HG03457 (cell line): ENCODE data around the gene CES5A.
"Not testable (repeated sequence)": the region's sequence is repeated elsewhere in the genome, so short reads cannot be mapped to it uniquely, and the experiment has no call there.

Source experiments
- ATAC-seq: cut with Tn5 transposase; IDR thresholded peaks from one replicate; pipeline ENCODE4 v1.9.1; 2021; ENCODE audit warnings: moderate number of reproducible peaks; ENCODE audit not compliant: unreplicated experiment

The CES5A gene

DNA sequence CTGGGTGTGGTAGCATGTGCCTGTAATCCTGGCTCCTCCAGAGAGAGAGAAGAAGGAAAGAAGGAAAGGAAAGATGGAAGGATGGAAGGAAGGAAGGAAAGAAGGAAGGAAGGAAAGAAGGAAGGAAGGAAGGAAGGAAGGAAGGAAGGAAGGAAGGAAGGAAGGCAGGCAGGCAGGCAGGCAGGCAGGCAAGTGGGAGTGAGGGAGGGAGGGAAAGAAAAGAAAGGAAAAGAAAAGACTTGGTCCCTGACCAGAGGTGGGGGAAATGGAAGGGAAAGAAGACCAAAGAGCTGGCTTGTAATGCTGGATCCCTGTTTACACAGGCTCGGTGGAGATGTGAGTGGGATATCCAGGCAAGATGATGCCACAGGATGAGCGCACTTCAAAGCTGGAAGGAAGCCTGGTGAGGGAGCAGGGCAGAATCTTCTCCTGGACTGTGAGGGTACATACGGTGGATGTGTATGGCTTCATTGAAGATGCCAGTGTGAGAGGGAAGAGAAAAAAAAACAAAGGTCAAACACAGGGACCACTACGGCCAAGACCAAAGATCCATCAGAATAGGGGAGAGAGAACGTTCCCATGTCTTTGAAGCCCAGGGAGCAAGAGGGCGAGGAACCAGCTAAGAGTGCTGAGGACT is 44.4 kb downstream of the CES5A start:
- ATAC-seq = no peak

DNA sequence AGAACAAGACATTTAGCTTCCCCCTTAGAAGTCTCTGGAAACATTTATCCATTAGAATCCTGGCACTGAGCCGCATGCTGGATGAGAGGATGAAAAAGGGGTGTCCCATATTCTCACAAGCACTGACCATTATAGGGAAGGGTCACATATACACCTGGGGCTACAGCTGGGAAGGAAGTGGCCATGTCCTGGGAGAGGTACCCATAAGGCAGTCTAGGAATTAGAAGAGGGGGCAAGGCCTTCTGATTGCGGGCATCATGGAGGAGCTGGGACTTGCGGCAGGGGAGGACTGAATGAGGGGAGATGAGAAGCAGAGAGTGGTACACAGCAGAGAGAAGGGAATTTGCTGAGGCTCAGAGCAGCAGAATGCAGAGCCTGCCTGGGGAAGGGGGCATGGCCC is 45.9 kb downstream of the CES5A start:
- not testable (repeated sequence) for ATAC-seq

DNA sequence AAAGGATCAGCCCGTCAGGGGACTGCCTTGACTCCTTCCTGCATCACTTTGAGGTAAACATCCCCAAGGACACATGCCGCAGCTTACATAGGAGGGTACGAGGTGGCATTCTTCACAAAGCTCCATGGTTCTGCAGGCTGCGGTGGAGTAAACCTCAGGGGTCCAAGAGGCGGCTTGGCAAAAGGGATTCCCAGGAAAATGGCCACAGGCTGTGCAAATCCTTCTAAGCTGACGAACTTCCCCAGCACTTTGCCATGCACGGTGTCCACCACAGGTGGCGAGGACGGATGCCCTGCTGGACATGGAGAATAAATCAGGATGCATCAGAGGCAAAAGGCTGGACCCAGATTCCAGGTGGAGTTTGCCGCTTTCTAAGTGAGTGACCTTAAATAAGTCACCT is 46.5 kb downstream of the CES5A start:
- no peak for ATAC-seq

DNA sequence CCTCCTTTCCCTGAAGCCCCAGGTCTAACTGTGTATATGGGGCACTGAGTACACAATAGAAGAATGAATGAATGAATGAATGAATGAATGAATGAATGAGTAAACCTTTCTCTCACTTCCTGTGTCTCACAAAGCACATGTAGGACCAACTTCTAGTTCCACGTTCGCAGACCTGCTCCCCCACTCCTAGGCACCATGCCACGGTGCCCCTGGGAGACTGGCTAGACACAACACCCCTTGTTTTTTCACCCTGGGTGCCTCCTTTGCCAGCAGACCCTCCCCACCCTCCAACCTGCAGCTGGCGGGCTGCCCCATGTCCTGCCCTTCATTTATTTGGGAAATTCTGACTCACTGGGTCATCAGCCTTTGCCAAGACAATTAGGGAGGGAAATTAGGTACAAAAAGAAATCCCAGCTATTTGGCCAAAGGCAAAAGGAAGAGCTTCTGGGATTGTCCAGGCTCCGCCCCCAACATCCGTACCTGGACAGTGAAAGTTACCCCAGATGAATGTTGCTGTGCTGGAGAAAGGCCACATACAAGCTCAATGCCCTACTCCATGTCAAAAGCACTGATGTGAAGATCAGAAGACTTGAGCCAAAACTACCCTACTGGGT is 50.0 kb downstream of the CES5A start:
- no peak for ATAC-seq

DNA sequence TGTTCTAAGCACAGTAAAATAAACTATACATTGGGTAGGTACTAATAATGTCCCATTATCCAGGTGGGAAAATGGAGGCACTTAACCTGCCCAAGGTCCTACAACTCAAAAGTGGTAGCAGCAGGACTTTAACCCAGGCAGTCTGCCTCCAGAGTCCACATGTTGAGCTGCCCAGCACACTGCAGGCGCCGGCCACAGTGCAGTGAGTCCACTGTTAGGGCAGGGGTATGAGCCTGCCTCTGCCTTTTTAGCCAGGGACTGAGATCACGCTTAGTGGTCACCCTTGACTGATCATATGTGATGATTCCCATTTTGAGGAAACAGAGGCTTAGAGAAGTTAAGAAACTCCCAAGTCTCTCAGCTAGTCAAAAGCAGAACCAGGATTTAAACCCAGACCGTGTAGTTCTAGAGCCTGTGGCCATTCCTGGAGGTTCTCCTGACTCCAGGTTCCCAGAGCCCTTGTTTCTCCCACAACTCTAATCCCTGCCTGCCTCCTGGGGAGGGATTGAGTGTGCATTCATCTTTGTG is 50.6 kb downstream of the CES5A start:
- no peak for ATAC-seq

DNA sequence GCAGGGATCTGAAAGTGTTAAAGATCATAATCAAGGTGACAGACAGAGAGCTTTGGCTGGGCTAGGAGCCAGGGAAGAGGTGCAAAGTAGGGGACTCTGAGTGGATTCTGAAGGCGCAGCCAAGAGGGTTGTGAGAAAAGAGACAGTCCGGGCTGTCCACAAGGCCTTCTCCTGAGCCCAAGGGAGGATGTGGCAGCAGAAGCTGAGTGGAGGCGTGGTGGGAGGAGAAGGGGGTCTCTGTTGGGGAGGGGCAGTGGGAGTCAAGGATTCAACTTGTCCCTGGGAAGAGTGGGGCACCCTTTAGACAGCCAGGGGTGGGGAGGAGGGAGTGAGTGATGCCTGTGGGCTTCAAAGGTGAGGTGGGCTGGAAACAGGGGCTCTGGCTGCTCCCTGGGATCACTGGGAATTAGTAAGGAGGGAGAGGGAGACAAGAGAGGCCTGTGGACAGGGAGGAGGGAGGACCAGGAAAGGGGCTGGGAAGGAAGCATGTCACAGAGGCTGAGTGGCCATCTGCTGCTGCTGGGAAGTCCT is 52.8 kb downstream of the CES5A start:
- no peak for ATAC-seq

DNA sequence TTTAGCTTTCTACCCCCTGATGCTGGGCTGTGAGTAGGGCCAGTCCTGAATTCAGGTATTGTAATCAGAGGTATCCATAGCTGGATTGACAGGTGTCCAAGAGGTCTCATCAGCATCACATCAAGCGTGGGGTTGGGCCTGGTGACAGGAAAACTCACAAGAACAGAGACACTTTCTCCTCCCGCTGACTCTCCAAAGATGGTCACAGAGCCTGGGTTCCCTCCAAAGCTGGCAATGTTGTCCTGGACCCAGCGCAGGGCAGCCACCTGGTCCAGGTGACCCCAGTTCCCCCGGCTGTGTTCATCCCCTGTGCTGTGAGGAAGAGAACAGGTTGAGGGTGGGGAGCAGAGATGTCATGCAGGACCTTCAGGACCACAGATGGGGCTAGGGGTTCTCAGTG is 54.0 kb downstream of the CES5A start:
- ATAC-seq = no peak

DNA sequence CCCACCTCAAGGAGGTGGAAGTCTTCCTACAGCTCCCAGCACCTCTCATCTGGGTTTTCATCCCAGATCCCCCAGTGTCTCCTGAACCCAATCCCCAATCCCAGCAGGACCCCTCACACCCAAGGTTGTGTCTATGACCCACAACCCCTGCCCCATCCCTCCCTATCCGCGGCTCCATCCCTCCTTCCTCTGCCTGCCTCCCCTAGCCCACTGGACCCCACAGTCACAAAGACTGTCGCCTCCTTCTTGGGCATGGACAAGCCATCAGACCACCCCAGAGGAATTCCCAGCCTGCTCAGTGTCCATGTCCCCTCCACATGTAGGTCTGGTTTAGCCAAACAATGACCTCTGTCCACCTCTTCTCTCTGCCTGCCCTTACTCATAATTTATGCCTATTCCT is 54.6 kb downstream of the CES5A start:
- ATAC-seq = no peak

DNA sequence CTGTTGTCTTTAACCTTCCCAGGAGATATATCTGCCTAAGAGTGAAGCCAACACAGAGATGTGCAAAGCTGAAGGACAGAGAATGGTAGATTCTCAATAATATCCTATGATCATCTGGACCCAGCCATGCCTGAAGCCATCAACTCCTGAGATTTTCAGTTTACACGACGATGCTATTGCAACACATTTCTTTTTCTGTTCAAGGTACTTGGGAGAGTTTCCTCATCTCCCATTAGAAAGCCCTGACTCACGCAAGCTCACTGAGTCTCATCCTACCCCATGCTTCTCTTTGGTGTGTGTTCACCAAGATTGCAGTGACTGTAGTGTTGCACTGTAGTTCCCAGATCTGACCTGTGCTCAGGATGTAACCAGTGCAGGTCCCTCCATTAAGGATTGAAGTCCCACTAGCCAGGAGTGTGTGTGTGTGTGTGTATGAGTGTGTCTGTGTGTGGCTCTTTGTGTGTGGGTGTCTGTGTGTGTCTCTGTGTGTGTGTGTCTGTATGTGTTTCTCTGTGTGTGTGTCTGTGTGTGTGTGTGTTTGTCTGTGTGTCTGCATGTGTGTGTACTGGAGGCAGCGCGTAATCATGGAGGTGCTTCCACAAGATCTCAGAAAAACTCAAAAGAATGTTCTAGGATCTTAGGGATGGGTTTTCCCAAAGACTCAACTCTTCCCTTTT is 57.8 kb downstream of the CES5A start:
- ATAC-seq = no peak

DNA sequence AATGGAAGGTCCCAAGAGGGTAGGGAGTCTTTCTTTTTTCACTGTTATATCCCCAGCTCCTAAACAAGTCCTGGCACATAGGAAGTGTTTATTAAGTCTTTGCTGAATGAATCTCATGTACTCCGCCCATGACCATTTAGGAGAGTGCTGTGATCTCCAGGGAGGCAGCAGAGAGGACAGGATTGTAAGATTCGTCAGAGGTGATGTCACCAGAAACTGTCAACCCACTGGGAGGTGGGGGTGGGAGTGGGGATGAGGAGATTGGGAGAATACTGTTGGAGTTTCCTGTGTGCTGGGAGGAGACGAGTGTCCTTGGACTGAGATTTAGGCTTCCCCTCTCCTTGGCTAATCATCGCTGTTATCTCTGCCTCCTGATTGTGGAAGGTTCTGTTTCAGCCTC is 59.0 kb downstream of the CES5A start:
- not testable (repeated sequence) for ATAC-seq

DNA sequence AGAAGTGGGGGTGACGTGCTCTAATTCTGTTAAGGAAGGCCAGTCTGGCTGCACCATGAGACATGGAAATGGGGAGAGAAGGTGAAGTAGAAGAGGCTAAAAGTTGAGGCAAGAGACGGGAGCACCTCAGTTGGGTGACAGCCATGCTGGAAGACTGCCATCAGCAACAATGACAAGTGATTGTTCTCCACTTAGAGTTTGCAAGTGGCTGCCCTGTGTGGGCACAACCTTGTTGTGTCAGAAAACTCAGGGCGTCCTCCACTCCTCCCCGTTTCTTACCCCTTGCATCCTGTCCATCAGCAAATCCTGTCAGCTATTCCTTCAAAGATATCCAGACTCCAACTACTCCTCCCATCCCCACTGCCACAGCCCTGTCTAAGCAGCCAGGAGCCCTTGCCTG is 59.9 kb downstream of the CES5A start:
- no peak for ATAC-seq

DNA sequence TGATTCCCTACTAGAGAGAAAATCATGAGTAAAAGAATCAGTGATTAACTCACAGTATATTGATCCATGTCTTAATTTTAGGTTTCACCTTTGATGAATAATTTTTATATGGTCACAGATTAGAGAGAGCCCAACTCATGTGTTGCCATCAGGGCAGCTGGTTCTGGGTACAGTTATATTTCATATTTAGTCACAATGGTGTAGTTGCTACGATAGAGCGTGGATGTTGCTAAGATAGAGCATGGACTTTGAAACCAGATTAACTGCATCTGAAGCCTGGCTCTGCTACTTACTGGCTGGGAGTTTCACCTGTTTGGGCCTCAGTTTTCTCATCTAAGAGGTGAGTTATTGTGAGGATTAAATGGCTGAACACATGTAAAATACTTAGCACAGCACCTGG is 61.0 kb downstream of the CES5A start:
- ATAC-seq = not testable (repeated sequence)

DNA sequence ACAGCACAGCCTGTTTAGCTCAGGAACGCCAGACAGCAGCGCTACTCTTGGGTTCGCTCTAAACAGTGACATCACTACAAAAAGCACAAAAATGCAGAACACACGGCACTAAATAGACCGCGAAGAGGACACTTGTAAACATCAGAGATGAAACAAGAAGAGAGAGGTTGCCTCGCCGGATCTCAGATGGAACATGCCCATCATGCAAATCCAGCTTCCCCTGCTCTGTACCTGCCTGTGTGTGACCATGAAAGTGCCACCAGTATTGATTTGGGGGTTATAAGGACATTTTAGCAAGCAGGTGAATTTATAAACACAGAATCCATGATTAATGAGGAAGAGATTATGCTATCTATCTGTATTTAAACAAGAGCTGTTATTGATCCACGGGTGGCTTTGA is 61.4 kb downstream of the CES5A start:
- not testable (repeated sequence) for ATAC-seq

DNA sequence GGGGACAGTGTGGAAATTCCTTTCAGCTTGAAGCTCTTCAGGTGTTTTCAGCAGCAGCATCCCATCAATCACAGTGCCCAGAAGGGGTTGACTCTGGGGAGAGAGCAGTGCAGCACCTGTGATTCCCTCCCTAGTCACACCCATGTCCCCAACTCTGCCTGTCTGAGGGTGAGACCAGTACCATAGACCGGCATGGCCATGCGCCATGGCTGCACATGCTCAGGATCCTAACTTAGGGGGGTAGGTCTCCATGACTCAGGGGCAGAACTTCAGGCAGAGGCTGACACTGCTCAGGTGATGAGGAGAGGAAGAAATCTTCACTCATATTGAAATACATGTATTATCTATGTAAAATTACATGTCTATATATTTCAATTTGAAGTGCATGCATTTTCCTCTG is 62.2 kb downstream of the CES5A start:
- no peak for ATAC-seq

DNA sequence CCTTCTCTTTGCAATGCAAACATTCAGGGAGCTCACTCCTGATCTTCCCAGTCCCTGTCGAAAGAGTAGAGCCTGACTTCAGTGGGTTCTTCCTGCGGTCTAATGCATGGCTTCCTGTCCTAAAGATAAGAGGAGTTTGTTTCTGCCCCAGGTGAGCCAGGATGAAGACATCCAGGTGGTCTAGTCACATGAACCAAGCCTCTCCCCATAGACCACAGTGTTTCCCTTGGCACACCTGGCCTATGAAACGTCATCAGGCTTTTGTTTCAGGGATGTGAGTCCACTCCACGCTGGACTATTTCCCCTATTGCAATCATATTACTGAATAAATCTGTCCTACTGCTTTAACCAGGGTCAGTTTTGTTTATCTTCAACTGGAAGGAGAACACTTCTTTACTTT is 63.4 kb downstream of the CES5A start:
- no peak for ATAC-seq

DNA sequence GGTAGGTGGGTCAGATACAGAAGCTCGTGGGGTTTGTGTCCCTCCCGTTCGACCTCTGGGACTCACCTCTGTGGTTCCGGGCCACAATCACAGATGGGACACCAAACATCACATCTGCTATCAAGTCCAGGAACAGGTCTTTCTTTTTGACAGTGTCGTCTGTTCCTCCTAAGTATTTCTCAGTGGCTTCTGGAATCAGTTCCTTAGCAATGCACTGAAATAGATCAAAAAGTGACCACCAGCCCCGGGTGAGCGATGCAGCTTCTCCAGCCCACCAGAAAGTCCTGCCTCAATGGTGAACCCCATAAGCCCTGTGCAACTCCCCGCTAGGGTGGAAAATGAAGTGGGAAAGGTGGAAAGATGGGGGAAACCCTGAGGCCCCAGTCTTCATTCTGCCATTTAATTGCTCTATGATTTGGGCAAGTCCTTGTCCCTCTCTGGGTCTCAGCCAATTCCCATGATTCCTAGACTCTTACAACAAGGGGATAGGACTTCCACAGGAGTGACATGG is 64.7 kb downstream of the CES5A start:
- ATAC-seq = no peak

DNA sequence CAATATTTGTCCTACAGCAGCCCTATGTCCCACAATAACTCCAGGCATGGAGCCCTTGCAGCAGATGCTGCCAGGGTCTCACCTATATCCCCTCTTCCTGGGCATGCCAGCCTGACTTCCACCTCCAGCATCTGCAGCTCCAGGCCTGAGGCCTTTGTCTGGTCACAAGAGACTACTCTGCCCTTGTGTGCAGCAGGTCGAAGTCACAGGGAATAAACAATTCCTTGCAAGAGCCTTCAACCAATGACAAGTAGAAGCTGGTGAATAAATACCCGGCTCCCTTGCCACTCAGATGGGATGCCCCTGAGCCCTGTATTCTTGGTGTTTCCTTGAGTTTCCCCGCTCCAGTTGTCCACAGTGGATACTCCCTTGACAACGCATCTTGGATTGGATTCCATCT is 65.3 kb downstream of the CES5A start:
- no peak for ATAC-seq

DNA sequence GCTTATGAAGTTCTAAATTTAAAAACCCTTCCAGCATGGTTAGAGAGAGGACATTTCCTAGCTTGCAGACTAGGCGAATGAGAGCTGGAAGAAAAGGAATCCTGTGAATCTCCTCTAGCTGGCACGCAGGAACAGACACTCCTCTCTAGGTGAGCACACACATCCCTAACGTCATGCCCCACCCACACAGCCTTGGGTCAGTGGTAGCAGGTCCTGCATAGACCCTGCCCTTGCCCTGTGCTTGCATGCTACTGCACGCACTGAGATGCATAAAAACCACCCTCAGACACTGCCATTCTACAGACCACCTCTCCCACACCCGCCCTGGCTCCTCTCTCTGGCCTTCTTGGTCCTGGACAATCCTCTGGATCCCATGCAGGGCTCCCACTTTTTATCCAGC is 65.8 kb downstream of the CES5A start:
- ATAC-seq = no peak

DNA sequence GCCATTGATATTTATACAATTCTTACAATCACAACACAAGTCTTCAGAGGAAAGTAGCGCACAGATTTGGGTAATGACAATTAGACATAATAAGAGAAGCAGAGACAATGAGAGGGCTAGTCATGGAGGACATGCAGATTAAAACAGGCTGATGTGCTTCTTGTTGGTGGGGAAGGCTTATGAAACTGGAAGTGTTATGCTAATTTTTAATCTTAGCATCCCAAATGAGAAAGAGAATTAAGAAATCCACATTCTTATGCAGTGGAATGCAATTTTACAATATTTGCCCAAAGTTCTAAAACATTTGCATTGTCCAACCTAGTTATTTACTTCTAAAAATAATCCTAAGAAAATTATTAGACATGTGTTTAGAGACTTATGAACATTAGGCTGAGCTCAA is 66.9 kb downstream of the CES5A start:
- not testable (repeated sequence) for ATAC-seq

DNA sequence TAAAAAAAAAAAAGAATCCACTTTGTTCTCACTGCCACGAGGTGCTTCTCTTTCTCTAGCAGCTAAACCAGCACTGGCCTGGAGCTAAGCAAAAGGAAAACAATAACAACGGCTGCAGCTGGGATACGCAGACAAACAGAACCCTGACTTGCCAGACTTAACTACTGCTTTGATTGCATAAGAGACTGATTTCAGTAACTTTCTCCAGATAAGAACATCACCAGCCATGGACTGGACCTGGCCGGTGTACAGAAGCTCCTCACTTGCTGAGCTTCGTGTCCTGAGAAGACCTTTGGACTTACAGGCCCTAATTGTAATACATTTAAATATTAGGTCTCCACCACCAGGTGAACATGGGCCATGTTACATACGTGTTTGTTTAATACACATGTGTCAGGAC is 70.1 kb downstream of the CES5A start:
- ATAC-seq = not testable (repeated sequence)

DNA sequence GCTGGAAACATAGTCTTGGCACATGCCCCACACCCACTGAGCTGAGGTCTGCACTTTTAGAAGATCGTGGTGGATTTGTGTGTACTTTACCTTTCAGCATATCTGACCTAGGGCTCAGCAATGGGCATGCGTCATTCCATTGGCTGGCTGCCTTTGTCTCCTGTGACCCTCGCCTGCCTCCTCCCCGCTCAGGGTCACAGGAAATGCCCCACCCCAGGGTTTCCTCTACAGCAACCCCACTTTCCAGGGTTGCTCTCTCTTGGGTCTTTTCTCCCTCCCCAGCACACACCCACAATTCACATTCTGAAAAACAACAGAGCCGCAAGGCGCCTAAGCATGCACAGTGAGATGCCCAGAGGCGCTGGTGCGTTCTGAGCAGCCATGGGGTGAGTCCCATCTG is 71.5 kb downstream of the CES5A start:
- not testable (repeated sequence) for ATAC-seq
